Activated T-cell treated with anti-CD3 and anti-CD28 coated beads, Interleukin-2, amount 50 U/mL, for 1 hour (primary cell): ENCODE data around the gene CCR5.

Source experiments
- DNase-seq: peaks from one replicate; pipeline ENCODE4 v3.0.0-alpha.2; 2020

CCR5 gene

DNA sequence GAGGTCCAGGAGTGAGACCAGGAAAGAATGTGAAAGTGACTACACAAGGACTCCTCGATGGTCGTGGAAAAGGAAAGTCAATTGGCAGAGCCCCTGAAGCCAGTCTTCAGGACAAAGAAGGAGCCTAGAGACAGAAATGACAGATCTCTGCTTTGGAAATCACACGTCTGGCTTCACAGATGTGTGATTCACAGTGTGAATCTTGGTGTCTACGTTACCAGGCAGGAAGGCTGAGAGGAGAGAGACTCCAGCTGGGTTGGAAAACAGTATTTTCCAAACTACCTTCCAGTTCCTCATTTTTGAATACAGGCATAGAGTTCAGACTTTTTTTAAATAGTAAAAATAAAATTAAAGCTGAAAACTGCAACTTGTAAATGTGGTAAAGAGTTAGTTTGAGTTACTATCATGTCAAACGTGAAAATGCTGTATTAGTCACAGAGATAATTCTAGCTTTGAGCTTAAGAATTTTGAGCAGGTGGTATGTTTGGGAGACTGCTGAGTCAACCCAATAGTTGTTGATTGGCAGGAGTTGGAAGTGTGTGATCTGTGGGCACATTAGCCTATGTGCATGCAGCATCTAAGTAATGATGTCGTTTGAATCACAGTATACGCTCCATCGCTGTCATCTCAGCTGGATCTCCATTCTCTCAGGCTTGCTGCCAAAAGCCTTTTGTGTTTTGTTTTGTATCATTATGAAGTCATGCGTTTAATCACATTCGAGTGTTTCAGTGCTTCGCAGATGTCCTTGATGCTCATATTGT, 10.8 kb upstream of the CCR5 start:
- DNase-seq, result no peak

DNA sequence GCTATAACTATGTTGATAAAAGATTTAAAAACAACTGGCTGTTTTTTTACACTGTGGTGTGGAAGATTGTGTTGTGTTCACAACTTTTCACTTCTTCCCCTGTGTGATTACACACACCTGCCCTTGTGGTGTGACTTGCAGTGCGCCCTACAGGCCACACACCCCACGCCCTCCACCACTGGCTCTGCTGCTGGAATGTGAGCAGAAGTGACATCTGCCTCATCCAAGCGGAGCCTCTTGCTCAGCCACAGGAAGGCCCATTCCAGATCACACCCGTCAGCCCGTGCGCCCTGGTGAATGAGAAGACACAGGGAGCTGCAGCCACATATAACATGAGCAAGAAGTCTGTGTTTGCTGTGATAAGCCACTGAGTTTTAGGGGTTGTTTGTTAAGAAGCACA, 9.8 kb upstream of the CCR5 start:
- DNase-seq, result no peak

DNA sequence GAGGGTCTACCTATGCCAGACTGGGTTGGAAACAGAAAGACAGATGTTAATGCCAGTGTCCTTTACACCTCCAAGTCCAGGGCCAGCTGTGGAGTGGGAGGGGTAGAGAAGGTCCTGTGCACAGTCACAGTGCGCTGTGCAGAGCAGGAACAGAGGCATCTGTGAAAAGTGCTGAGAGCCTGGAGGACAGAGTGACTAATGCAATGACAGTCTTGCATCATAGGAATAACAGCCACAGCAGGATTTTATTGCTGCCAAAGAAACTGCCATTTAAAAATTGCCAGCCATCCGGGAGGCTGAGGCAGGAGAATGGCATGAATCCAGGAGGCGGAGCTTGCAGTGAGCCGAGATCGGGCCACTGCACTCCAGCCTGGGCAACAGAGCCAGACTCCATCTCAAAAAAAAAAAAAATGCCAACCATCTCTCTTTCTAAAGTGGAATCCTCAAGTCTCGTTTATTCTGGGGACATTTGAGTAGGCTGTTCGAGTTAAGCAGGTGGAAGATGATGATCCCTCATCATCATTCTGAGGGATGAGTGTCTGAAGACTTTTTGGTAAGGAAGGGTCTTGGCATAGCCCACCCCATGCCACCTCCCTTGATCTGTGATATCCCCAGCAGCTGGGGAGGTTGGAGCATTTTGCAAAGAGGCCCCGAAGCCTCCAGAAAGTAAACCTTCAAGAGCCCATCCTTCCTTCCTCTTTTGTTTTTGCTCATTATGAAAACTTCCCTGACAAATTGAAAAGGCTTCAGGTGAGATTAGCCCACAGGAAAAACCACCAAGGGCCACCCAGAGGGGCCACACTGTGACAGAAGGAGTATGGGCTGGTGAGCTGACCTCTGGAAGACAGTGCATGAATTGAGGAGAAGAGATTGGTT, 9.1 kb upstream of the CCR5 start:
- no peak for DNase-seq

DNA sequence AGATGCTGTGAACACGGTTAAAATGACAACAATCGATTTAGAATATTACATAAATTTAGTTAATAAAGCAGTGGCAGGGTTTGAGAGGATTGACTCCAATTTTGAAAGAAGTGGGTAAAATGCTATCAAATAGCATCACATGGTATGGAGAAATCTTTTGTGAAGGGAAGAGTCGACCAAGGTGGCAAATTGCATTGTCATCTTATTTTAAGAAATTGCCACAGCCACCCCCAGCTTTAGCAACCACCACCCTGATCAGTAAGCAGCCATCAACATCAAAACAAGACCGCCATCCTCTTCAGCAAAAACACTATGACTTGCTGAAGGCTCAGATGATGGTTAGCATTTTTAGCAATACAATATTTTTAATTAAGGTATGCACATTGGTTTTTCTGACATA, 5.7 kb upstream of the CCR5 start:
- DNase-seq, result no peak

DNA sequence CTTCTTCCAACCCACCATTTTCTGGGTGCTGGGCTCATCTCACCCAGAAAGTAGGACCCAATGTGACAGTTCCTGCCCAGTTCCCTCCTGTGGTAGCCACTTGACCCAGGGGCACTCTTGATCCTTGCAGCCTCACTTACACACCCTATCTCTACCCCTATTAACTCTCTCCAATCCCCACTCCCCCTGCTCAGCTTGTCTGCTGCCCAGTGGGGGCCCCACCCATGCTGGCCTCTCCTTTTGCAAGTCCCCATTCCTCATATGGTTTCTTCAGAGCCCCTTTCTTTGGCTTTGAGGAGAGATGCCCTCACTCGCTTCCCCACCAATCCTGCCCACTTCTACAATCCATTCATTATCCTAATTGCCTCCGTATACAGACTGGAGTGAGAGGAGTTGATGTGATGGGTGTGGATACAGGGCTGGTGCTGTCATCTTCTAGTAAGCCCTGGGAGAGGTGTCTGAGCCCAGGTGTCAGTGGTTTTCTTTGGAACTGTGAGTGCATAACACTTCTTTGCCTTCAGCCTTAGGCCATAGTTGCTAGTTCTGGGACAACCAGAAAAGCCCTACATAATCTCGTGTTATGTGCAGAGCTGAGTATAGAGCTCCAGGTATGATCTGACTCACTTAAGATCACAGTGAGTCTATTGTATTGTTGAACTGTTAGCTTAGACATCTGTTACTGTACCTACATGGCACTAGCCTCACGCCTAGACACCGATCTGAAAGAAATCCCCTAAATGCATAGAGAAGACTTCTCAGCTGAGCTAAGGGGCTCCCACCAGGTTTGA, 4.8 kb upstream of the CCR5 start:
- no peak for DNase-seq

DNA sequence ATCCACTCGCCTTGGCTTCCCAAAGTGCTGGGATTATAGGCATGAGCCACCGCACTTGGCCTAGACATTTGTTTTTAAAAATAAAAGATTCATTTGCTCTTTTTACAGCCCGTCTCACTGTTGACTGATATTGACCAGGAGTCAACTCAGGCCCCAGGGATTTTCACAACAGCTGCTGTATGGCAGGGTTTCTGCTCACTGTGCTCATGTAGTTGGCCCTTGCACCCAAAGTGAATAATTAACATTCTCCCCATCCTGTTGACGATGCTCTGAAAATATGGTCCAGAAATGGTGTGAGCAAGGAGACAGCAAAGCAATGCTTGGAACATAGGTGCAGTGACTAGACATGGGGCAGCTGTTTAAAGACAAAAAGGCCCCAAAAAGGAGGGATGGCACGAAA, 2.9 kb upstream of the CCR5 start:
- DNase-seq, result no peak

DNA sequence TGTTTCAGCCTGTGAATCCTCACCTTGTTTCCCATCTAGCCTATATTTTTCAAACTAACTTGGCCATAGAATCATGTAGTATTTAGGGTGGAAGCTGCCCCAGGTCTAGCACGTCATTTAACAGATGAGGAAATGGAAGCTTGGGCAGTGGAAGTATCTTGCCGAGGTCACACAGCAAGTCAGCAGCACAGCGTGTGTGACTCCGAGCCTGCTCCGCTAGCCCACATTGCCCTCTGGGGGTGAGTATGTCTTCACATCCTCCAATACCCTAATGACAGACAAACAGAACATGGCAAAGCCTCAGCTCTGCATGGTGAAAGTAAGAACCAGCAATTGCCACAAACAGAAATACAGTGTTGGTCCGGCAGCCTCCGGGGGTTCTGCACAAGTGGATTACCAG, 2.2 kb upstream of the CCR5 start:
- peak; percentile 57 for DNase-seq

DNA sequence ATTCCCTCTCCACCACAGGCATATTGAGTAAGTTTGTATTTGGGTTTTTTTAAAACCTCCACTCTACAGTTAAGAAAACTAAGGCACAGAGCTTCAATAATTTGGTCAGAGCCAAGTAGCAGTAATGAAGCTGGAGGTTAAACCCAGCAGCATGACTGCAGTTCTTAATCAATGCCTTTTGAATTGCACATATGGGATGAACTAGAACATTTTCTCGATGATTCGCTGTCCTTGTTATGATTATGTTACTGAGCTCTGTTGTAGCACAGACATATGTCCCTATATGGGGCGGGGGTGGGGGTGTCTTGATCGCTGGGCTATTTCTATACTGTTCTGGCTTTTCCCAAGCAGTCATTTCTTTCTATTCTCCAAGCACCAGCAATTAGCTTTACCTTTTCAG, 1.6 kb upstream of the CCR5 start:
- no peak for DNase-seq

DNA sequence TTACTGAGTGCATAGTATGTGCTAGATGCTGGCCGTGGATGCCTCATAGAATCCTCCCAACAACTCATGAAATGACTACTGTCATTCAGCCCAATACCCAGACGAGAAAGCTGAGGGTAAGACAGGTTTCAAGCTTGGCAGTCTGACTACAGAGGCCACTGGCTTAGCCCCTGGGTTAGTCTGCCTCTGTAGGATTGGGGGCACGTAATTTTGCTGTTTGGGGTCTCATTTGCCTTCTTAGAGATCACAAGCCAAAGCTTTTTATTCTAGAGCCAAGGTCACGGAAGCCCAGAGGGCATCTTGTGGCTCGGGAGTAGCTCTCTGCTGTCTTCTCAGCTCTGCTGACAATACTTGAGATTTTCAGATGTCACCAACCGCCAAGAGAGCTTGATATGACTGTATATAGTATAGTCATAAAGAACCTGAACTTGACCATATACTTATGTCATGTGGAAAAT, 1.0 kb upstream of the CCR5 start:
- no peak for DNase-seq

DNA sequence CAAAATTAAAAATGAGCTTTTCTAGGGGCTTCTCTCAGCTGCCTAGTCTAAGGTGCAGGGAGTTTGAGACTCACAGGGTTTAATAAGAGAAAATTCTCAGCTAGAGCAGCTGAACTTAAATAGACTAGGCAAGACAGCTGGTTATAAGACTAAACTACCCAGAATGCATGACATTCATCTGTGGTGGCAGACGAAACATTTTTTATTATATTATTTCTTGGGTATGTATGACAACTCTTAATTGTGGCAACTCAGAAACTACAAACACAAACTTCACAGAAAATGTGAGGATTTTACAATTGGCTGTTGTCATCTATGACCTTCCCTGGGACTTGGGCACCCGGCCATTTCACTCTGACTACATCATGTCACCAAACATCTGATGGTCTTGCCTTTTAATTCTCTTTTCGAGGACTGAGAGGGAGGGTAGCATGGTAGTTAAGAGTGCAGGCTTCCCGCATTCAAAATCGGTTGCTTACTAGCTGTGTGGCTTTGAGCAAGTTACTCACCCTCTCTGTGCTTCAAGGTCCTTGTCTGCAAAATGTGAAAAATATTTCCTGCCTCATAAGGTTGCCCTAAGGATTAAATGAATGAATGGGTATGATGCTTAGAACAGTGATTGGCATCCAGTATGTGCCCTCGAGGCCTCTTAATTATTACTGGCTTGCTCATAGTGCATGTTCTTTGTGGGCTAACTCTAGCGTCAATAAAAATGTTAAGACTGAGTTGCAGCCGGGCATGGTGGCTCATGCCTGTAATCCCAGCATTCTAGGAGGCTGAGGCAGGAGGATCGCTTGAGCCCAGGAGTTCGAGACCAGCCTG, 984 bp downstream of the CCR5 start:
- DNase-seq, result no peak

DNA sequence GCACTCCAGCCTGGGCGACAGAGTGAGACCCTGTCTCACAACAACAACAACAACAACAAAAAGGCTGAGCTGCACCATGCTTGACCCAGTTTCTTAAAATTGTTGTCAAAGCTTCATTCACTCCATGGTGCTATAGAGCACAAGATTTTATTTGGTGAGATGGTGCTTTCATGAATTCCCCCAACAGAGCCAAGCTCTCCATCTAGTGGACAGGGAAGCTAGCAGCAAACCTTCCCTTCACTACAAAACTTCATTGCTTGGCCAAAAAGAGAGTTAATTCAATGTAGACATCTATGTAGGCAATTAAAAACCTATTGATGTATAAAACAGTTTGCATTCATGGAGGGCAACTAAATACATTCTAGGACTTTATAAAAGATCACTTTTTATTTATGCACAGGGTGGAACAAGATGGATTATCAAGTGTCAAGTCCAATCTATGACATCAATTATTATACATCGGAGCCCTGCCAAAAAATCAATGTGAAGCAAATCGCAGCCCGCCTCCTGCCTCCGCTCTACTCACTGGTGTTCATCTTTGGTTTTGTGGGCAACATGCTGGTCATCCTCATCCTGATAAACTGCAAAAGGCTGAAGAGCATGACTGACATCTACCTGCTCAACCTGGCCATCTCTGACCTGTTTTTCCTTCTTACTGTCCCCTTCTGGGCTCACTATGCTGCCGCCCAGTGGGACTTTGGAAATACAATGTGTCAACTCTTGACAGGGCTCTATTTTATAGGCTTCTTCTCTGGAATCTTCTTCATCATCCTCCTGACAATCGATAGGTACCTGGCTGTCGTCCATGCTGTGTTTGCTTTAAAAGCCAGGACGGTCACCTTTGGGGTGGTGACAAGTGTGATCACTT, 2.0 kb downstream of the CCR5 start:
- no peak for DNase-seq

DNA sequence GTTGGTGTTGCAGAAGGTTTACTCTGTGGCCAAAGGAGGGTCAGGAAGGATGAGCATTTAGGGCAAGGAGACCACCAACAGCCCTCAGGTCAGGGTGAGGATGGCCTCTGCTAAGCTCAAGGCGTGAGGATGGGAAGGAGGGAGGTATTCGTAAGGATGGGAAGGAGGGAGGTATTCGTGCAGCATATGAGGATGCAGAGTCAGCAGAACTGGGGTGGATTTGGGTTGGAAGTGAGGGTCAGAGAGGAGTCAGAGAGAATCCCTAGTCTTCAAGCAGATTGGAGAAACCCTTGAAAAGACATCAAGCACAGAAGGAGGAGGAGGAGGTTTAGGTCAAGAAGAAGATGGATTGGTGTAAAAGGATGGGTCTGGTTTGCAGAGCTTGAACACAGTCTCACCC, 4.0 kb downstream of the CCR5 start:
- no peak for DNase-seq

DNA sequence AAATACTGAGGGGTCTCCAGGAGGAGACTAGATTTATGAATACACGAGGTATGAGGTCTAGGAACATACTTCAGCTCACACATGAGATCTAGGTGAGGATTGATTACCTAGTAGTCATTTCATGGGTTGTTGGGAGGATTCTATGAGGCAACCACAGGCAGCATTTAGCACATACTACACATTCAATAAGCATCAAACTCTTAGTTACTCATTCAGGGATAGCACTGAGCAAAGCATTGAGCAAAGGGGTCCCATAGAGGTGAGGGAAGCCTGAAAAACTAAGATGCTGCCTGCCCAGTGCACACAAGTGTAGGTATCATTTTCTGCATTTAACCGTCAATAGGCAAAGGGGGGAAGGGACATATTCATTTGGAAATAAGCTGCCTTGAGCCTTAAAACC, 4.5 kb downstream of the CCR5 start:
- DNase-seq, result no peak

DNA sequence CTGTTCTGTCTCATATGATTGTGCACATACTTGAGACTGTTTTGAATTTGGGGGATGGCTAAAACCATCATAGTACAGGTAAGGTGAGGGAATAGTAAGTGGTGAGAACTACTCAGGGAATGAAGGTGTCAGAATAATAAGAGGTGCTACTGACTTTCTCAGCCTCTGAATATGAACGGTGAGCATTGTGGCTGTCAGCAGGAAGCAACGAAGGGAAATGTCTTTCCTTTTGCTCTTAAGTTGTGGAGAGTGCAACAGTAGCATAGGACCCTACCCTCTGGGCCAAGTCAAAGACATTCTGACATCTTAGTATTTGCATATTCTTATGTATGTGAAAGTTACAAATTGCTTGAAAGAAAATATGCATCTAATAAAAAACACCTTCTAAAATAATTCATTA, 5.1 kb downstream of the CCR5 start:
- no peak for DNase-seq

DNA sequence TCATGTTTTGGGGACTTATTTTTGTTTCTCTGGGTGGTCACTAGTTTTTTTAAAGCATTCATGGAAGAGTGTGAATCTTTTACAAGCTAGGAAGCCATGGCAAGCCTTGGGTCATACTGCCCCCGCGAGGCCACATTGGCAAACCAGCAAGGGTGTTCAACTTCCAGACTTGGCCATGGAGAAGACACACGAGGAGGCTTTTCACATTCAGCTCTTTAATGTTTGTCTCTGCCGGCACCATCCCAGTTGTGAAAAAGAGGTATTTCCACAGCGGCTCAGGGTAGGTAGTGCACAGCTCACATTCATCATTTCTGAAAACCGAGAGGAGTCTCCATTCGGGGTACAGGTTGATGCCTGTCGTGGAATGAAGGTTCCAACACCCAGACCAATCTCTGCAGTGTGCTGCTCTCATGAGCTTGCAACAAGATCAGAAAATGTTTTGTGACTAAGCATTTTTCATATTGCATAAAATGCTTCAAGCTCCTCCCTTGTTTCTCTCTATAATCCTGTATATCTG, 7.7 kb downstream of the CCR5 start:
- DNase-seq, result peak; percentile 69

DNA sequence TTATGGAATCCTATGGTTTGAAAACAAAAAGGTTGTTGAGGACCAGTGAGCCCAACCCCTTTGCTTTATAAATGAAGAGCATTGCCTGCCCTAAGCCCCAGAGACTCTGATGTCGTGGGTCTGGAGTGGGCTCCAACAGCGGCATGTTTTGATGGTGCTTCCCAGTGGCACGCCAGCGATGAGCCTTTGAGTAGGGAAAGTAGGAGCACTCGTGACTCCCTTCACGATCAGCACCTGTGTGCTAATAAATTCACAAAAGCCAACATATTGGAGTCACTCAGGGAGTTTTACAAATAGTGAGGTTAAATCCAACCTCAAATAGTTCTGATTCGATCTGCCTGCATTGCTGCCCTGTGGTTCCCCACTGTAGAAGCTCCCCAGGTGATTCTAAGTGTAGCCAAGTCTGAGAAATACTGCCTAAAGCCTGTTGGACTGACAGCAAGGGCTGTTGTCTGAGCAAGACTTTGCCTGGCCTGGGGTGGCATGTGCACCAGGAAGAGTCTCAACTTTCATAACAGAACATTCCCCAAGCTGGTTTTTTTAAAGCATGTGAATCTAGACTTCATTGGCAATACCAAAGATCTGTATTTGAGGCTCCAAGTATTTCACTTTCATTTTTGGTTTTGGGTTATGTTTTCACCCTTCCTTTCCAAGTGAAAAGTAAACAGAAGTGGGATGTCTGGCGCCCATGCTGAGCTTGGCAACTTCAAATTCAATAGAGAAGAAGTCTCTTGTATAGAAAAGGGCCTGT, 9.9 kb downstream of the CCR5 start:
- no peak for DNase-seq

DNA sequence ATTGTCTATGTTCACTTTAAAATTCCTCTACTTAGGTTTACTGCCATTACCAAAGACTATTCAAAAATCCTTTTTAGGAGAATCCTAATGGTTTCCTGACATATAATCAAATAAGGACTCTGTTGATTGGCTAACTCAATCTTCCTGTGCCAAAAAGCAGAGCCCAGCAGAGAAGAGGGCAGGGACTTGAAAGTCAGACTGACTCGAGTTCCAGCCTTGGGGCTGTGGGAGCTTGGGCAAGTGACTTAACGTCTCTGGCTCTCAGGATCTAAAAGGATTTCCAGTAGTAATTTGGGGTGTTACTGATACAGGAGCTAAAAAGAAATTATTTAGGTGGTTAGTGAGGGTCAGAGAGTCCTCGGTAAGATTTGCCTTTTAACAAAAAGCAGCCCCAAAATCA, 10.9 kb downstream of the CCR5 start:
- DNase-seq, result no peak

DNA sequence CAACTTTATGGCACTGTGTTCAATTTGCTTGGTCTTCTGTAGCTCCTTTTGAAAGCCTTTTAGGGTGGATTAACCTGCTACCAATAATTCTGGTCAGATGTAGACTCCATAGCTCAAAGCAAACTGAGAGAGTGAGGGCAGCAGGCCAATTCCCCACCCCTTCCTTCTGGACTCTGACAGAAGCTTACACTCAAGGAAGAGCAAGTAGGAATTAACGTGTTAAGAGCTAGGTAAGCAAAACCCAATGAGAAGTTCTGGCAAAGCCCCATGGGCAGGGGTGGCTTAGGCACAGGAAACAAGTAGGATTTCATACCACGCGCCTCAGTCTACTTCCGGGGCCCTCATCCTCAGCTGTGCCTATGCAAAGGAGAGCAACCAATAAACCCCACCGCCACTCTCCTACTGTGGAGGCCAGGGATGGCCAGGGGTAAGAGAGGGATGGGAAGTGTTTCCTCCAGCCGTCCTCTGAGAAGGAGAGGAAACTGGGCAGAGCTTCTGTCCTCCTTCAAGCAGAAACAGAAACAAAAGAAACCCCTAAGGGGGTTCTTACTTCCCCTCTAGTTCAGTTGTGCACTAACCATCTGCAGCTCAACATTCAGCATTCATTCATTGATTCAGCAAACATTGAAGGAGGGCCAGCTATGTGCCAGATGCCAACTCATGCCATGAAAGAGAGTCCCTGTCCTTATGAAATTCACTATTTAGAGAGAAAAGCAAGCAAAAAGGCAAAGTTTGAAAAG, 12.6 kb downstream of the CCR5 start:
- no peak for DNase-seq

DNA sequence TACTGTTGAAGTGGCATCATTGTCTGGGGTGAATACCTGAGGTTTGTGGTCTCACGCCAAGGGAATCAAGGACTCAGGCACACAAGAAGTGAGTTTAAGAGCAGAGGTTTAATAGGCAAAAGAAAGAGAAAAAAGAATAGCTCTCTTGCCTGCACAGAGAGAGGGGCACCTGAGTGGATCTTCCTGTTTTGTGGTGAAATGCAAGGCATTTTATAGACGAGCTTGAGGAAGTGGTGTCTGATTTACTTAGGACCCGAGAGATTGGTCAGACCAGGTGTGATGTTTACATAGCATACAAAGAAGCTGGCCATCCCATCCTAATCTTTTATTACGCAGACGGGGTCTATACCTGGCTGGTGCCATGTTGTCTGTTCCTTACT, 13.2 kb downstream of the CCR5 start:
- DNase-seq, result no peak

DNA sequence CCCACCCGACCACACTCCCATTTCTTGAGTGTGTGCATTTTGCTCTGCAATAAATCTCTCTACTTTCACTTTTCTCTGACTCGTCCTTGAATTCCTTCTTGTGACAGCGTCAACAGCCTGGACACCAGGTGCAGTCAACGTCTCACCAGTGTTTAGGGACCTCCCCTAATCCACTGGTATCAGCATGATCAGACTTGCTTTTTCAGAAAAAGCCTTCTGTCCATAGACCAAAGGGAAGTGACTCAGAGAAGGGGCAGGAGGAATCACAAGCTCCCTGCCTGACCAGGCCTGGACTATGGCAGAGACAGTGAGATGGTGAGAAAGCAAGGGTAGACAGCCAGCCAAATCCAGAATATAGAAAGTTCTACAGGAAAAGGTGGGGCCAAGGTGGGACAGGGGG, 15.5 kb downstream of the CCR5 start:
- DNase-seq, result no peak
